Measurements from ENCODE around the gene PRKCH. TPM values are rescaled to one million over a fixed set of nuclear protein-coding genes. Genes with fewer than 3 reads are reported as not detected.

The PRKCH gene
- total and polyA plus RNA-seq, 10 of the 15 experiments (the other 5 are each of a cell fraction or from before 2014, with no cell fraction given), result 10.7 to 140 (median 33.2) TPM

- TF ChIP-seq, protein P1, sequence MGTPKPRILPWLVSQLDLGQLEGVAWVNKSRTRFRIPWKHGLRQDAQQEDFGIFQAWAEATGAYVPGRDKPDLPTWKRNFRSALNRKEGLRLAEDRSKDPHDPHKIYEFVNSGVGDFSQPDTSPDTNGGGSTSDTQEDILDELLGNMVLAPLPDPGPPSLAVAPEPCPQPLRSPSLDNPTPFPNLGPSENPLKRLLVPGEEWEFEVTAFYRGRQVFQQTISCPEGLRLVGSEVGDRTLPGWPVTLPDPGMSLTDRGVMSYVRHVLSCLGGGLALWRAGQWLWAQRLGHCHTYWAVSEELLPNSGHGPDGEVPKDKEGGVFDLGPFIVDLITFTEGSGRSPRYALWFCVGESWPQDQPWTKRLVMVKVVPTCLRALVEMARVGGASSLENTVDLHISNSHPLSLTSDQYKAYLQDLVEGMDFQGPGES (IDR thresholded peaks at IDR 0.05), result no peak
- TF ChIP-seq RFX5 (IDR thresholded peaks at IDR 0.05; ENCODE audit: low read depth, low read length) (no peak), SMC3 (IDR thresholded peaks at IDR 0.05; ENCODE audit: borderline replicate concordance, low read length) (no peak)
Observed at GRCh38 chr14:61406198-61406597, 84.8 kb downstream of the PRKCH start (continued).

DNA sequence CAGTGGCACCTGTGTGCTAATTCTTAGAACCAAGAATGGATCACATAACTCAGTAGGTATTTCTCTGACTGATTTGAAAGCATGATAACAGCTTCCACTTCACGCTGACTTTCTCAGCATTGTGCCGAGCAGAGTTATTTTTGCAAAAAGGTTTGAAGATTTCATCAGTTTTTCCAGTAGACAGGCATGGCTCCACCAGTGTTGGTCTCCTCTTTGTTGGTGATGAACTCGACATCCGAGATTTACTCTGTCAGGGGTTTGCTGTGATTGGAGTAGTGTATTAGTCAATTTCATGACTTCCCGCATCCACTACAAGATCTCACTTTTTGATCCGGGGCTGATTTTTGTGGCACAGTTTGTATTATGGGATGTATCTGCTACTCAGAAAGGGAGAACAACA, 85.3 kb downstream of the PRKCH start:
- Histone ChIP-seq H3K9me3 (replicated peaks; ENCODE audit: control insufficient read depth, insufficient read depth, low read length) (no peaks in the 10 kb centered on the region), H3K4me1 (ENCODE audit: control insufficient read depth, insufficient read depth, low read length) (peaks cover 14% of the 10 kb centered on the region), H3K4me2 (ENCODE audit: control insufficient read depth, insufficient read depth) (no peak overlapping the region), H3K9ac (ENCODE audit: control insufficient read depth, insufficient read depth, low read length) (no peak overlapping the region), H4K20me1 (ENCODE audit: control insufficient read depth, insufficient read depth) (no peaks in the 10 kb centered on the region), H3K27me3 (replicated peaks in 1 of 2; ENCODE audit: control insufficient read depth in 2 of 2, insufficient read depth in 2 of 2, low read length in 1 of 2) (no peaks in the 10 kb centered on the region), H3K79me2 (ENCODE audit: control insufficient read depth, insufficient read depth, low read length) (peaks cover 45% of the 10 kb centered on the region), H3K4me3 (no peak overlapping the region), H3K36me3 (ENCODE audit: control insufficient read depth in 2 of 2, insufficient read depth in 2 of 2, low read length in 1 of 2) (peaks cover 0 to 4% of the 10 kb centered on the region in 2 experiments; a peak in 2 of 4 replicates), H3K27ac (ENCODE audit: control insufficient read depth, insufficient read depth) (no peak overlapping the region), H2AFZ (ENCODE audit: control insufficient read depth, low read depth, low read length) (no peak overlapping the region)
- DNase-seq (ENCODE audit: low read depth, low spot score) (no peak), ATAC-seq (no peak), FAIRE-seq (no peak)
- no peak for TF ChIP-seq ZSCAN29 (IDR thresholded peaks at IDR 0.05)
- TF ChIP-seq YY1 (IDR thresholded peaks at IDR 0.05; ENCODE audit: low read depth, low read length), result no peak
- no peak for TF ChIP-seq NR2C2 (IDR thresholded peaks at IDR 0.05; ENCODE audit: borderline replicate concordance, control insufficient read depth, insufficient read length, low read depth)
- no peak for TF ChIP-seq CREM (IDR thresholded peaks at IDR 0.05; ENCODE audit: low read depth)
- no peak for TF ChIP-seq CREB1 (IDR thresholded peaks at IDR 0.05; ENCODE audit: low read depth)
- TF ChIP-seq KAT2A (conservative IDR thresholded peaks at IDR 0.05; ENCODE audit: control insufficient read depth, low read depth, low read length), result no peak
- TF ChIP-seq, protein P2, sequence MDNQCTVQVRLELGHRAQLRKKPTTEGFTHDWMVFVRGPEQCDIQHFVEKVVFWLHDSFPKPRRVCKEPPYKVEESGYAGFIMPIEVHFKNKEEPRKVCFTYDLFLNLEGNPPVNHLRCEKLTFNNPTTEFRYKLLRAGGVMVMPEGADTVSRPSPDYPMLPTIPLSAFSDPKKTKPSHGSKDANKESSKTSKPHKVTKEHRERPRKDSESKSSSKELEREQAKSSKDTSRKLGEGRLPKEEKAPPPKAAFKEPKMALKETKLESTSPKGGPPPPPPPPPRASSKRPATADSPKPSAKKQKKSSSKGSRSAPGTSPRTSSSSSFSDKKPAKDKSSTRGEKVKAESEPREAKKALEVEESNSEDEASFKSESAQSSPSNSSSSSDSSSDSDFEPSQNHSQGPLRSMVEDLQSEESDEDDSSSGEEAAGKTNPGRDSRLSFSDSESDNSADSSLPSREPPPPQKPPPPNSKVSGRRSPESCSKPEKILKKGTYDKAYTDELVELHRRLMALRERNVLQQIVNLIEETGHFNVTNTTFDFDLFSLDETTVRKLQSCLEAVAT (IDR thresholded peaks at IDR 0.05), result no peak
- WGBS (ENCODE audit: insufficient coverage, insufficient replicate concordance, low lambda C conversion rate, missing lambda C conversion rate), result 97% methylated on average over 6 of the region's 6 CpGs
- RAD21 ChIA-PET (ENCODE audit: unreplicated experiment), result no interaction called here
- CTCF ChIA-PET, result interaction anchor here (0.6 to 0.9 kb wide), 2 partner anchors 10 to 67 kb away, joined by 3 read pairs; no protein-coding TSS in a partner anchor
- intact Hi-C loops (cut with micrococcal nuclease; ENCODE audit: unreplicated experiment), result no loop called here
- SMC1A ChIA-PET (ENCODE audit: uncharacterized antibody, unreplicated experiment), result no interaction called here
- BruUV-seq (replicated peaks), result TSS peak; percentile 27
- POLR2A ChIA-PET, result interaction anchor here (1.4 kb wide), 1 partner anchor 35 kb away, joined by 5 read pairs; no protein-coding TSS in a partner anchor
- in situ Hi-C loops (cut with MboI), result no loop called here

Data from GM12878 (cell line).